Measurements from ENCODE around the gene DUSP9. TPM values are rescaled to one million over a fixed set of nuclear protein-coding genes. Genes with fewer than 3 reads are reported as not detected.

DUSP9 gene
- total RNA-seq, 4 donors from 2014 or later = not detected

DNA sequence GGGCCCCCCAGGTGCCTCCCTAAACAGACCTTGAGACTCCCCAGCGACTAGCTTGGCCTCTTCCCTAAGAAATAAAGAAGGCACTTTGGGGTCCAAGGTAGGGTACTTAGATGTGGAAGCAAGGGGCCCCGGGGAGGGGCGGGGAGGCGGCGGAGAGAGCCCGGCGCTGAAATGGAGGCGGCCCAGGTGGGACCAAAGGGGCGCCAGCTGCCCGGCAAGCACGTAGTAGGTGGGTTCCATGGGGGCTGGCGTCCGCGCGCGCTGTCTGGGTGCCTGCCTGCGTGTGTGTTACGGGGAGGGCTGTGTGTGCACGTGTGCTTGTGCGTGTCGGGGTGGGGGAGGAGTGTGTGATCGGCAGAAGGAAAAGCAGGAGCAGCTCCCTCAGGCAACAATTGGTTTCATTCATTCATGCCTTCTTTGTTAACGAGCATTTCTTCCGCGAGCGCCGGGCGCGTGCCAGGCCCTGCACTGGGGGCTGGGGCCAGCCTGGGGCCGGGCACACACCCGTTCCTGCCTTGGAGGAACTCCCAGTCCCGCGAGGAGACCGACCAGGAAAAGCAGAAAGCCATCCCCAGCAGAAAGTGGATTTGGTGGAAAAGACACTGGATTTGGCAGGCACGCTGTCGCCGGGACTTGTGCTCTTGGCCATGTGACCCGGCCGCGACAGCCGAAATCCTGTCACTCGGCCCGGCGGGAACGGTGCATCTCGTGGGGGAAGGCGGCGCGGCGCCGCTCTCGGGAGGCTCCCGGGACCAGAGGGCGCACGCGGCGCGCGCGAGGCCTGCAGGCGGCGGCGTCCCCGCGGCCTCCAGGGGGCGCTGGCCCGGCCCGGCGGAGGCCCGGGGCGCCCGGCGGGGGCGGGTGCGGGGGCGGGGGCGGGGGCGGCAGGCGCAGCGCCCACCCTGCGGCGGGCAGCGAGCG is 3.3 kb upstream of the DUSP9 start:
- H3K27me3 ChIP-seq = peaks cover 10% of the 10 kb centered on the region
- peaks cover 0 to 16% of the 10 kb centered on the region in 2 donors for H3K4me1 ChIP-seq
- WGBS, 2 donors = 0 to 5% methylated on average over 3 to 8 of the region's 84 CpGs
- DNase-seq = no peak
- TF ChIP-seq, protein P1, sequence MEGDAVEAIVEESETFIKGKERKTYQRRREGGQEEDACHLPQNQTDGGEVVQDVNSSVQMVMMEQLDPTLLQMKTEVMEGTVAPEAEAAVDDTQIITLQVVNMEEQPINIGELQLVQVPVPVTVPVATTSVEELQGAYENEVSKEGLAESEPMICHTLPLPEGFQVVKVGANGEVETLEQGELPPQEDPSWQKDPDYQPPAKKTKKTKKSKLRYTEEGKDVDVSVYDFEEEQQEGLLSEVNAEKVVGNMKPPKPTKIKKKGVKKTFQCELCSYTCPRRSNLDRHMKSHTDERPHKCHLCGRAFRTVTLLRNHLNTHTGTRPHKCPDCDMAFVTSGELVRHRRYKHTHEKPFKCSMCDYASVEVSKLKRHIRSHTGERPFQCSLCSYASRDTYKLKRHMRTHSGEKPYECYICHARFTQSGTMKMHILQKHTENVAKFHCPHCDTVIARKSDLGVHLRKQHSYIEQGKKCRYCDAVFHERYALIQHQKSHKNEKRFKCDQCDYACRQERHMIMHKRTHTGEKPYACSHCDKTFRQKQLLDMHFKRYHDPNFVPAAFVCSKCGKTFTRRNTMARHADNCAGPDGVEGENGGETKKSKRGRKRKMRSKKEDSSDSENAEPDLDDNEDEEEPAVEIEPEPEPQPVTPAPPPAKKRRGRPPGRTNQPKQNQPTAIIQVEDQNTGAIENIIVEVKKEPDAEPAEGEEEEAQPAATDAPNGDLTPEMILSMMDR (IDR thresholded peaks at IDR 0.05) = no peak
- TF ChIP-seq POLR2A (IDR thresholded peaks at IDR 0.05) = no peak
- H3K36me3 ChIP-seq = no peaks in the 10 kb centered on the region
- H3K27ac ChIP-seq = no peak overlapping the region
- no peak overlapping the region for H3K4me3 ChIP-seq (replicated peaks in 1 of 3)
- intact Hi-C loops (cut with DNase I) = no loop called here
- H3K9me3 ChIP-seq = no peaks in the 10 kb centered on the region

DNA sequence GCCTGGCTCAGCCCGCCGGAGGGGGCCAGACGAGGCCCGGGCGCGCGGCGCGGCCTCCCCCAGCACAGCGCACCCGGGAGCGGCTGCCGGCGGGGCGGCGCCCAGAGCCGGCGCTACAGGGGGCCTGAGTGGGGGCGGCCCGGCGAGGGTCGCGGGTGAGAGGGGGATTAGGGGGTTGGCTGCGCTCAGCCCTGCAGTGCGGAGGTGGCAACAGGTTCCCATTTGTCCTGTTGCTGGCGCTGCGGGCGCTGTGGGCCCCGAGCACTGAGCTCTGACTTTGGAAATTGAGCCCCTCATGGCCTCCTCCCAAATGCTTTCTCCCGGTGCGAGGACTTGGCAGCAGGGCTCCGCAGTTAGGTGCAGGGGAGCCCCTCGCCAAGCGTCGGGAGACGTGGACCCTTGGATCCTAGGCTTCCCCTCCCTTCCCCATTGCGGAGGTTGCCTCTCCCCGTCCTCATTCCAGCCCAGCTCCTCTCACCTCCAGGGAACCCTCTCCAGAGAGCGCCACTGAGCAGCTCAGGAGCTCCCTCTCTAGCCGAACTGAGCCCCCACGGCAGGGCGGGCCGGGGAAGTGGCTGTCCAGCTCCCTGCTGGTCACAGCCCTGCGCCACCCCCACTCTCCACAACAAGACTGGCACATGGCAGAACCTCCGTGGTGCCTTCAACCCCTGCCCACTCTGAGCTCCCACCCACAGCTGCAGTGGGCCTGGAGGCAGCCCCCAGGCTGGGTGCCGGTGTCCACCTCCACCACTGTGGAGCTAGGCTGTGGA is 2.5 kb upstream of the DUSP9 start:
- whole genome bisulfite sequencing, 2 donors = no CpG with 5 or more reads among the region's 46 CpGs
- intact Hi-C loops (cut with DNase I) = no loop called here
- no peak overlapping the region for H3K4me3 ChIP-seq (replicated peaks in 1 of 3)
- H3K36me3 ChIP-seq = no peaks in the 10 kb centered on the region
- no peak overlapping the region for H3K27ac ChIP-seq
- H3K9me3 ChIP-seq = no peaks in the 10 kb centered on the region
- TF ChIP-seq POLR2A (IDR thresholded peaks at IDR 0.05) = no peak
- TF ChIP-seq, protein P1 (IDR thresholded peaks at IDR 0.05) = no peak
- H3K4me1 ChIP-seq = peaks cover 0 to 16% of the 10 kb centered on the region in 2 donors
- H3K27me3 ChIP-seq = peaks cover 10% of the 10 kb centered on the region
- no peak for DNase-seq

DNA sequence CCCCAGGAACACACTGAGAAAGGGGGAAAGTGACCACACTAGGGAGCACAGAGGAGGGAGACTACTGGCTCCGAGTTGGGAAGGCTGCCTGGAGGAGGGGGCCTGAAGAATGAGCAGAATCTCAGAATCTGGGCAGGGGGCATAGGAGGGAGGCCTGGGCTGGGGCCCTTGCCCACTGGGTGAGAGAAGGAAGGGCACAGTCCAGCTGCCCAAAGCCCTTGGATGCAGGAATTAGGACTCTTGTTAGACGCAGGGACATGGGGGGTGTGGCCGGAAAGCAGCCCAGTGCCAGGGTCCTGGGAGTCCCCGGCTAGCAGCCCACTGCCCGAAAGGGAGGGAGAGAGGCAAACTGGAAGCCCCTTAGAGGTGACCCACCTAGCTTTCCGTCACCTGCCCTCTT is 1.9 kb upstream of the DUSP9 start:
- 20% methylated on average over 1 to 3 of the region's 6 CpGs for WGBS, 2 donors
- H3K4me3 ChIP-seq (replicated peaks in 1 of 3) = no peak overlapping the region
- H3K36me3 ChIP-seq = no peaks in the 10 kb centered on the region
- peaks cover 10% of the 10 kb centered on the region for H3K27me3 ChIP-seq
- intact Hi-C loops (cut with DNase I) = no loop called here
- DNase-seq = no peak
- H3K9me3 ChIP-seq = no peaks in the 10 kb centered on the region
- H3K4me1 ChIP-seq = peaks cover 0 to 16% of the 10 kb centered on the region in 2 donors
- TF ChIP-seq POLR2A (IDR thresholded peaks at IDR 0.05) = no peak
- TF ChIP-seq, protein P1 (IDR thresholded peaks at IDR 0.05) = no peak
- no peak overlapping the region for H3K27ac ChIP-seq

DNA sequence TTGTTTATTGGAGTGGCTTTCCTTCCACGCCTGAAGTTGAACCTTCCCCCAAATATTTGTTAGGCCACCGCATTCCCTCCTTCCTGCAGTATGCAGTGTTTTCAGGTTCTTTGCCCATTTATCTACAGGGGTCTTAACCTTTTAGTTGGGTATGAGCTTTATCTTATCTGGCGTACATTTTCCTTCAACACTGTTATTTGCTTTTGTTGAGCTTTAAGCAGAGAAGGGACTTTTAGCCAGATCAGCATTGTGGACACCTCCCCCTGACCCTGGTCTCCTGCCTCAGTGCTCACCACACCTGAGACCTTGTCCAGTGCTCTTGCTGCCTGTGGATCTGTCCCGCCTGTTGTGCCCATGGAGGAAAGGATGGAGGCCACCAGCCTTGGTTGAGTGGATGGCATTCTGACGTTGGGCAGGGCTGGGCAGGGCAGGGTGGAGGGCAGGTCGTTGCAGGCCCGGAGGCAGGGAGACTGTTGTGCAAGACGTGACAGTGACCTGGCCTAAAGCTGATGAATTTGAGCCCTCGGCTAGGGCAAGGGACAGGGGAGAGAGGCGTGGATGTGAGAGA is 998 bp upstream of the DUSP9 start:
- intact Hi-C loops (cut with DNase I) = no loop called here
- H3K36me3 ChIP-seq = no peaks in the 10 kb centered on the region
- DNase-seq = no peak
- no peak overlapping the region for H3K27ac ChIP-seq
- H3K4me3 ChIP-seq (replicated peaks in 1 of 3) = no peak overlapping the region
- 66 to 75% methylated on average over 6 to 10 of the region's 10 CpGs for WGBS, 2 donors
- peaks cover 10% of the 10 kb centered on the region for H3K27me3 ChIP-seq
- TF ChIP-seq, protein P1 (IDR thresholded peaks at IDR 0.05) = no peak
- TF ChIP-seq POLR2A (IDR thresholded peaks at IDR 0.05) = no peak
- peaks cover 0 to 16% of the 10 kb centered on the region in 2 donors for H3K4me1 ChIP-seq
- no peaks in the 10 kb centered on the region for H3K9me3 ChIP-seq

All from thyroid gland (tissue), 4 donors.